MM.1S (cell line): ENCODE measurements around the gene L3MBTL3.

Experiments used
- DNase-seq: peaks from one replicate; pipeline ENCODE4 v3.0.0-alpha.2; 2015
- H2AFZ ChIP-seq: fragments of 300-600 bp; sonication (generic); 2 replicates; pipeline ENCODE4 v1.6.0; 2016; ENCODE audit warnings: antibody characterized with exemption, low read length
- H3F3A ChIP-seq: fragments of 300-600 bp; sonication (generic); 2 replicates; pipeline ENCODE4 v1.6.1; 2016; ENCODE audit warnings: mild to moderate bottlenecking, antibody characterized with exemption, low read length, moderate library complexity, mixed read lengths; ENCODE audit not compliant: insufficient read depth
- H3K27ac ChIP-seq: fragments of 300-600 bp; sonication (generic); 2 replicates; pipeline ENCODE4 v1.5.1; 2016; ENCODE audit warnings: mild to moderate bottlenecking, low read length
- H3K27me3 ChIP-seq: fragments of 300-600 bp; sonication (generic); replicated peaks from 2 replicates; pipeline ENCODE4 v1.6.0; 2016; ENCODE audit warnings: low read length; ENCODE audit not compliant: insufficient read depth
- H3K36me3 ChIP-seq: fragments of 300-600 bp; sonication (generic); replicated peaks from 2 replicates; pipeline ENCODE4 v1.6.1; 2016; ENCODE audit warnings: mild to moderate bottlenecking, low read length, mixed read lengths; ENCODE audit not compliant: insufficient read depth
- H3K4me1 ChIP-seq: fragments of 300-600 bp; sonication (generic); 2 replicates; pipeline ENCODE4 v1.6.1; 2016; ENCODE audit warnings: low read length, mixed read lengths
- H3K4me2 ChIP-seq: fragments of 300-600 bp; sonication (generic); 2 replicates; pipeline ENCODE4 v1.6.0; 2016; ENCODE audit warnings: low read depth, low read length
- H3K4me3 ChIP-seq: fragments of 300-600 bp; sonication (generic); 2 replicates; pipeline ENCODE4 v1.5.1; 2016; ENCODE audit warnings: low read length, mixed read lengths
- H3K79me2 ChIP-seq: fragments of 300-600 bp; sonication (generic); 2 replicates; pipeline ENCODE4 v1.6.1; 2016; ENCODE audit warnings: mixed run types, low read length, mixed read lengths
- H3K9ac ChIP-seq: fragments of 300-600 bp; sonication (generic); 2 replicates; pipeline ENCODE4 v1.6.1; 2016; ENCODE audit warnings: low read length, mixed read lengths
- H3K9me2 ChIP-seq: fragments of 300-600 bp; sonication (generic); replicated peaks from 2 replicates; pipeline ENCODE4 v1.6.1; 2016; ENCODE audit warnings: mild to moderate bottlenecking, low read length, mixed read lengths; ENCODE audit not compliant: insufficient read depth
- H3K9me3 ChIP-seq: fragments of 300-600 bp; sonication (generic); replicated peaks from 2 replicates; pipeline ENCODE4 v1.6.1; 2016; ENCODE audit warnings: mild to moderate bottlenecking, low read length, mixed read lengths; ENCODE audit not compliant: insufficient read depth
- H4K20me1 ChIP-seq: fragments of 300-600 bp; sonication (generic); 2 replicates; pipeline ENCODE4 v1.6.1; 2016; ENCODE audit warnings: mild to moderate bottlenecking, low read length, moderate library complexity, mixed read lengths; ENCODE audit not compliant: insufficient read depth
- EZH2 ChIP-seq: fragments of 300-600 bp; sonication (generic); optimal IDR thresholded peaks from 2 replicates; pipeline ENCODE3; 2017; ENCODE audit warnings: low read depth, mild to moderate bottlenecking, antibody characterized with exemption, low read length, mixed read lengths
- EZH2phosphoT487 ChIP-seq: fragments of 300-600 bp; sonication (generic); IDR thresholded peaks from 2 replicates; pipeline ENCODE4 v1.6.1; 2018; ENCODE audit warnings: antibody characterized with exemption, low read length
- TF ChIP-seq, protein P1 (sequence below): fragments of 300-600 bp; sonication (generic); IDR thresholded peaks from 2 replicates; pipeline ENCODE4 v1.5.1; 2016; ENCODE audit warnings: antibody characterized with exemption, low read length, mixed read lengths

Gene L3MBTL3

DNA sequence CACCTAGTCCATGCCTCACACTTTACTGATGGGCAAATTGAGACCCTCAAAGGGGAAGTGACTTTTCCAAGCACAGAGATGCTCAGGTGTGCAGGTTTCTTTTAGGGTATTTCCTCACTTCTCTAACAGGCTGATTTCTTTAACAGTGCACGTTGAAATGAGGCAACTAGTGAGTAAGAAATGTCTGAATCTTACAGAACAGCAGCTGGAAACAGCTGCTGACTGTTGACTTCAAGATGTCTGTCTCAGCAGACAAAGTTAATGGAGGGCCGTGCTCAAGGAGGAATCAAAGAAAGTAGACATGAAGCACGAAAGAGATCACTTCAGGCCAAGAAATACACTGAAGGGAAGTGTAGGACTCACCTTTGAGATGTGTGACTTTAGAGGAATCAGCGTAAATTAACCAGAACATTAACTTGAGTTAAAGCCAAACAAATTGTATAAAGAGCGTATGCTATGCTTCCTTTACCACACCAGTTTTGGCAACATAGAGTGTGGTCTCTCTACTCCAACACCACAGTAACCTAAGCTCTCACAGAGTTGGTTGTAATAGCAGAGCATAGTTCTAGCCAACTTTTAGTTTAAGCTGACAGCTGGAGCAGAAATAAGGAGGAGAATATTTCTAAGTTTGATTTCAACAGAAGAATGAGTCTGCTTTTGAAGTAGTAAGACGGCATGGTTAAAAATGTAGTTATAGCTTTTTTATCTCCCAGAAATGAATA, 143.5 kb downstream of the L3MBTL3 start:
- Histone ChIP-seq H4K20me1 (no peaks in the 10 kb centered on the region), H3K4me1 (no peaks in the 10 kb centered on the region), H2AFZ (no peak overlapping the region), H3K9me2 (no peaks in the 10 kb centered on the region), H3K27ac (no peak overlapping the region), H3K9ac (no peak overlapping the region), H3K27me3 (no peaks in the 10 kb centered on the region), H3K79me2 (no peaks in the 10 kb centered on the region), H3K4me2 (no peak overlapping the region), H3K9me3 (no peaks in the 10 kb centered on the region), H3K4me3 (no peak overlapping the region), H3K36me3 (no peaks in the 10 kb centered on the region), H3F3A (no peaks in the 10 kb centered on the region)
- no peak for DNase-seq
- TF ChIP-seq, protein P1, sequence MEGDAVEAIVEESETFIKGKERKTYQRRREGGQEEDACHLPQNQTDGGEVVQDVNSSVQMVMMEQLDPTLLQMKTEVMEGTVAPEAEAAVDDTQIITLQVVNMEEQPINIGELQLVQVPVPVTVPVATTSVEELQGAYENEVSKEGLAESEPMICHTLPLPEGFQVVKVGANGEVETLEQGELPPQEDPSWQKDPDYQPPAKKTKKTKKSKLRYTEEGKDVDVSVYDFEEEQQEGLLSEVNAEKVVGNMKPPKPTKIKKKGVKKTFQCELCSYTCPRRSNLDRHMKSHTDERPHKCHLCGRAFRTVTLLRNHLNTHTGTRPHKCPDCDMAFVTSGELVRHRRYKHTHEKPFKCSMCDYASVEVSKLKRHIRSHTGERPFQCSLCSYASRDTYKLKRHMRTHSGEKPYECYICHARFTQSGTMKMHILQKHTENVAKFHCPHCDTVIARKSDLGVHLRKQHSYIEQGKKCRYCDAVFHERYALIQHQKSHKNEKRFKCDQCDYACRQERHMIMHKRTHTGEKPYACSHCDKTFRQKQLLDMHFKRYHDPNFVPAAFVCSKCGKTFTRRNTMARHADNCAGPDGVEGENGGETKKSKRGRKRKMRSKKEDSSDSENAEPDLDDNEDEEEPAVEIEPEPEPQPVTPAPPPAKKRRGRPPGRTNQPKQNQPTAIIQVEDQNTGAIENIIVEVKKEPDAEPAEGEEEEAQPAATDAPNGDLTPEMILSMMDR = no peak
- no peak for TF ChIP-seq EZH2
- TF ChIP-seq EZH2phosphoT487 = no peak

DNA sequence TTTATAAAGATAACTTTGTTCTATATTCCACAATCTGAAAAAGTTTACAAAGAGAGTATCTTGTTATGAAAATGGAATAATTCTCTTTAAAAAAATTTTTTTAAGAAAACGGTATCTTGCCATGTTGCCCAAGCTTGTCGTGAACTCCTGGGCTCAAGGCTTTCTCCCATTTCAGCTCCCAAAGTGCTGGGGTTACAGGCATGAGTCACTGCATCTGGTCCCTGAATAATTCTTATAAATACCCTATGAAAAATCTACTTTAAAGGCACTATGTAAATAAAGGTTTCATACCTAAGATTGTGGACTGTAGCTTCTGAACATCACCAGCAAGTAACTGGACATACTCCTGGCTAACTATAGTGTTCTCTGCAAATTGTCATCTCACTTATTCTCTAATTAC, 144.0 kb downstream of the L3MBTL3 start:
- TF ChIP-seq, protein P1 = no peak
- TF ChIP-seq EZH2 (no peak), EZH2phosphoT487 (no peak)
- H2AFZ ChIP-seq = no peak overlapping the region
- no peaks in the 10 kb centered on the region for H3K36me3 ChIP-seq
- no peak overlapping the region for H3K27ac ChIP-seq
- no peak overlapping the region for H3K4me3 ChIP-seq
- no peaks in the 10 kb centered on the region for H3K27me3 ChIP-seq
- no peaks in the 10 kb centered on the region for H3K9me2 ChIP-seq
- no peaks in the 10 kb centered on the region for H3K79me2 ChIP-seq
- no peaks in the 10 kb centered on the region for H3K4me1 ChIP-seq
- no peak overlapping the region for H3K4me2 ChIP-seq
- no peaks in the 10 kb centered on the region for H3K9me3 ChIP-seq
- no peaks in the 10 kb centered on the region for H3F3A ChIP-seq
- H4K20me1 ChIP-seq = no peaks in the 10 kb centered on the region
- no peak for DNase-seq
- no peak overlapping the region for H3K9ac ChIP-seq

DNA sequence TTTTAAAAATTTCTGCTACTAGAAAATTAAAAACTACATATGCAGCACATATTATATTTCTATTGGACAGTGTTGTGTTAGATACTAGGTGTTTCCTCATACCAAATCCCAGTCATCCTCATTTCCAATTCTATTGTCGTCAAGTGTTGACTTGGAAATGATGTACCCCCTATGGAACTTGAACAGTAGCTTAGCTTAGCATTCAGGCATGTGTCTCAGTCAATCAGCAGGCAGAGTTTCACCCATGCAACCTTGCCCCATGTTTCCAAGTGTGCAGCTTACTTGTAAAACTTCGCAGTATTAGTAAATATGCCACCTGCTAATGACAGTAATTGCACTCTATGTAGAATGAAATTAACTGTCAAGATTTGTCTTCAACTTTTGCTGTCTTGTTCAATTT, 144.9 kb downstream of the L3MBTL3 start:
- TF ChIP-seq, protein P1 = no peak
- TF ChIP-seq EZH2 (no peak), EZH2phosphoT487 (no peak)
- no peak for DNase-seq
- H3K9me3 ChIP-seq = no peaks in the 10 kb centered on the region
- no peak overlapping the region for H3K27ac ChIP-seq
- H3K9me2 ChIP-seq = no peaks in the 10 kb centered on the region
- H3K36me3 ChIP-seq = no peaks in the 10 kb centered on the region
- H3F3A ChIP-seq = no peaks in the 10 kb centered on the region
- H3K9ac ChIP-seq = no peak overlapping the region
- no peak overlapping the region for H3K4me2 ChIP-seq
- no peaks in the 10 kb centered on the region for H3K27me3 ChIP-seq
- H3K4me1 ChIP-seq = no peaks in the 10 kb centered on the region
- H2AFZ ChIP-seq = no peak overlapping the region
- no peak overlapping the region for H3K4me3 ChIP-seq
- no peaks in the 10 kb centered on the region for H4K20me1 ChIP-seq
- no peaks in the 10 kb centered on the region for H3K79me2 ChIP-seq
